Middle frontal gyrus (tissue), 1 donor: ENCODE measurements around the gene PLCG1.
"Not testable (repeated sequence)": the region's sequence is repeated elsewhere in the genome, so short reads cannot be mapped to it uniquely, and the experiment has no call there.

ENCODE experiments used
- DNase-seq: peaks from one replicate; pipeline ENCODE4 v3.0.0-alpha.2; 2015; ENCODE audit warnings: low spot score; ENCODE audit errors: extremely low spot score

Gene PLCG1

GRCh38 chr20:41136680-41137613 is at the start of gene PLCG1:
Gene PLCG1, plus strand, starts transcription at chr20:41137543. Its CDS starts 99 bp downstream, at chr20:41137642.
- peak; percentile 84 for DNase-seq

- DNase-seq, result no peak
These were observed 49.6 kb upstream of the PLCG1 start for GRCh38 chr20:41087777-41088176.

- no peak for DNase-seq
These were observed 47.8 kb upstream of the PLCG1 start for GRCh38 chr20:41089555-41089954.

GRCh38 chr20:41091927-41092326 is 45.4 kb upstream of the PLCG1 start:
- no peak for DNase-seq

- DNase-seq, result no peak
These were observed 42.8 kb upstream of the PLCG1 start for GRCh38 chr20:41094353-41095055.

- no peak for DNase-seq
These were observed 42.0 kb upstream of the PLCG1 start for GRCh38 chr20:41095110-41095969.

GRCh38 chr20:41098703-41099250 is 38.6 kb upstream of the PLCG1 start:
- DNase-seq, result no peak

- no peak for DNase-seq
These were observed 37.3 kb upstream of the PLCG1 start for GRCh38 chr20:41100001-41100480.

- no peak for DNase-seq
These were observed 35.7 kb upstream of the PLCG1 start for GRCh38 chr20:41101660-41102059.

GRCh38 chr20:41108531-41108930 is 28.8 kb upstream of the PLCG1 start:
- no peak for DNase-seq

- DNase-seq, result no peak
These were observed 27.3 kb upstream of the PLCG1 start for GRCh38 chr20:41110012-41110411.

- DNase-seq, result no peak
These were observed 26.3 kb upstream of the PLCG1 start for GRCh38 chr20:41110930-41111577.

- DNase-seq, result no peak
These were observed 25.8 kb upstream of the PLCG1 start for GRCh38 chr20:41111578-41111951.

GRCh38 chr20:41116282-41116956 is 20.9 kb upstream of the PLCG1 start:
- DNase-seq, result no peak

- DNase-seq, result not testable (repeated sequence)
These were observed 19.2 kb upstream of the PLCG1 start for GRCh38 chr20:41118159-41118558.

GRCh38 chr20:41118632-41119031 is 18.7 kb upstream of the PLCG1 start:
- DNase-seq, result no peak

- DNase-seq, result peak; percentile 42
These were observed 17.5 kb upstream of the PLCG1 start for GRCh38 chr20:41119614-41120561.

GRCh38 chr20:41121399-41121798 is 15.9 kb upstream of the PLCG1 start:
- DNase-seq, result no peak

GRCh38 chr20:41123631-41124030 is 13.7 kb upstream of the PLCG1 start:
- no peak for DNase-seq
